Stimulated activated CD8-positive, alpha-beta memory T cell treated with anti-CD3 and anti-CD28 coated beads, Interleukin-4, amount 100 ng/mL, for 4 hours (primary cell): ENCODE results near the gene ROMO1.
"Not testable (repeated sequence)": the region's sequence is repeated elsewhere in the genome, so short reads cannot be mapped to it uniquely, and the experiment has no call there.

Experiments
- DNase-seq, 2 donors: peaks; one replicate each; pipeline ENCODE4 v3.0.0-alpha.2; 2020; ENCODE audit warnings: low read depth in 2 of 2, low spot score in 1 of 2

Gene ROMO1

DNA sequence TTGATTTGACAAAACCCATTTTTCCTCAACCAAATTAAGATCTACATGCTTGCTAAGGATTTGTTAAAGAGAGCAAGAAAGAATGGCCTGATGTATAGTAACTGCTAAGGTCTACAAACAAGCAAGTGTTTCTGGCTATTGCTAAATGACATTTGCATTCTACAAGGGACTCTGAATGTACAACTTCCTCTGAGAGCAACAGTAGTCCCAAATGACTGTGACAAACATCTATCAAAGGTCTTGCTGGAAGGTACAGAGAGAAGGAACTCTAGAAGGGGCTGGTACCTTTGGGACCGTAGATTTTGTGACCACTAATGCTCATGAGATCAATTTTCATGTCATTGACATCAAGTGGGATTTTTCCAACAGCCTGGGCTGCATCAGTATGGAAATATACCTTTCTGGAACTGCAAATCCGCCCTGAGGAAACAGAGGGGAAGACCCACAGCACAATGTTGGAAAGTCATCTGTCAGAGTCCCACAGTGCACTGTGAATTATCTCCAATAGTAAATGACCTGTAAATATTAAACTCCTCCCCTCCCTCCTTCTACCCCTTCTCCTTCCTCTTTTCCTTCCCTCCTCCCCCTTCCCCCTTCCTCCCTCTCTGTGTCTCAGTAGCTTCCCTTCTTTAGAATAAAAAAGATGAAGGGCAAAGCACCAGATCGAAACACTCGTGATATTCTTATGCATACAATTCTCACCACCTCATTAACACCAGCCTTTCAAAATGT is 18.6 kb upstream of the ROMO1 start:
- no peak for DNase-seq

DNA sequence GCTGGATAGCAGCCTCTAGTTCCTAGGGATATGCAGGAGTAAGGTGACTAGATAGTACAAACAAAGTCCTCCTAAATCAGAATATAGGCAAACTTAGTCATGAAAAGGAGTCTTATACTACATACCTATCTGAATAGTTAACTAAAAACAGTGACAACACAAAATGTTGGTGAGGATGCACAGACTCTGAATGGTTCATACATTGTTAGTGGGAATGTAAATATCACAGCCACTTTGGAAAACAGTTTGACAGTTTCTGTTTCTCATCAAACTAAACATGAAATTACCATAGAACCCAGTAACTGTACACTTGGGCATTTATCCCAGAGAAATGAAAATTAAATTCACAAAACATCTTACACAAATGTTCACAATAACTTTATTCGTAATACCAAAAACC is 17.2 kb upstream of the ROMO1 start:
- DNase-seq: no peak

DNA sequence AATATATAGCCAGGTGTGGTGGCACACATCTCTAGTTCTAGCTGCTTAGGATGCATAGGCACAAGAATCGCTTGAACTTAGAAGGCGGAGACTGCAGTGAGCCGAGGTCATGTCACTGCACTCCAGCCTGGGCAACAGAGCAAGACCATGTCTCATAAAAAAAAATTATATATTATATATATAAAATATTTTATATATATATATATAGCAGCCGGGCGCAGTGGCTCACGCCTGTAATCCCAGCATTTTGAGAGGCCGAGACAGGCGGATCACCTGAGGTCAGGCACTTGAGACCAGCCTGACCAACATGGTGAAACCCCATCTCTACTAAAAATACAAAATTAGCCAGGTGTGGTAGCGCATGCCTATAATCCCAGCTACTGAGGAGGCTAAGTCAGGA is 13.8 kb upstream of the ROMO1 start:
- DNase-seq: not testable (repeated sequence)

DNA sequence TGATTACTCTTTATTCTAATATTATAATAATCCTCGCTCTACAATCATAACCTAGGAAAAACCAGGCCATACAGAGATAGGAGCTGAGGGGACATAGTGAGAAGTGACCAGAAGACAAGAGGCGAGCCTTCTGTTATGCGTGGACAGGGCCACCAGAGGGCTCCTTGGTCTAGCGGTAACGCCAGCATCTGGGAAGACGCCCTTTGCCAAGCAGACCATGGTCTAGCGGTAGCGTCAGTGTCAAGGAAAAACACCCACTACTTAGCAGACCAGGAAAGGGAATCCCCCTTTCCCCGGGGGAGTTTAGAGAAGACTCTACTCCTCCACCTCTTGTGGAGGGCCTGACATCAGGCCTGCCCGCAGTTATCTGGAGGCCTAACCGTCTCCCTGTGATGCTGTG is 12.3 kb upstream of the ROMO1 start:
- not testable (repeated sequence) for DNase-seq

DNA sequence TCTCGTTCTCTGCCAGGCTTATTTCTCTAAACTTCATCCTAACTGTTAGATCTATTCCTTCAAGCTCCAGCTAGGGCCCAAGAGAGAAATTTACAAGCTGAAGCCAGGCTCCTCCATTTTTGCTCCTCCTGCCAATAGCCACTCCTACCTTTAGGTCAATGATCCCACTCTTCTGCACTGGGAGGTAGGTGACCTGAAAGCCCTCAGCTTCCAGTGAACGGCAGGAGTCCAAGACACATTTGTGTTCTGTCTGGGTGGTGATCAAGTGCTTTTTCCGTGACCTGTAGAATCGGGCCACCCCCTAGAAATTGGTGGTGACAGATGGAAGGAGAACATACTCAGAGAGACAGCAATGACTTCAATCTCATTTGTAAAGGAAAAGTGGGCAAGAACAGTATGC is 8.9 kb upstream of the ROMO1 start:
- no peak for DNase-seq

DNA sequence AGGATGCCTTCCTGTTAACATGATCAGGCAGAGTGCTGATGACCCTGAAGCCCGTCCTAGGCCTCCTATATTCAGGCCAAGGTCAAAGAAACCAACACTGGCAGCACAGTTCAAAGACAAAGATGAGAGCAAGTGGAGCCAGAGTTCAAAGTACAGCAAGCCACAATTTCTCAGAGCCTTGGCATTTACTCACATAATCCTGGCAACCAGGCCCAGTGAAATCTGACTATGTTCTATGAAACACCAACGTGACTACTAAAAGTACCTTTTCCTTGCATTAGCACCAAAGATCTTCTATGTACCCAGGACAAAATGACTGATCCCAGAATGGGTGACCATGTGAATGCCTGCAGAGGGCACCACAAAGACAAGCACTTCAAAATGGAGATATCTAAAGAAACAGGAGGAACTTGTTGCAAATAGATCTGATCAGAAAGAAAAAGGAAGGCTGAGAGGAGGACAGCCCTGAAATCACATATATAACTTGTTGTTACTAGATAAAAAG is 3.9 kb upstream of the ROMO1 start:
- no peak for DNase-seq

DNA sequence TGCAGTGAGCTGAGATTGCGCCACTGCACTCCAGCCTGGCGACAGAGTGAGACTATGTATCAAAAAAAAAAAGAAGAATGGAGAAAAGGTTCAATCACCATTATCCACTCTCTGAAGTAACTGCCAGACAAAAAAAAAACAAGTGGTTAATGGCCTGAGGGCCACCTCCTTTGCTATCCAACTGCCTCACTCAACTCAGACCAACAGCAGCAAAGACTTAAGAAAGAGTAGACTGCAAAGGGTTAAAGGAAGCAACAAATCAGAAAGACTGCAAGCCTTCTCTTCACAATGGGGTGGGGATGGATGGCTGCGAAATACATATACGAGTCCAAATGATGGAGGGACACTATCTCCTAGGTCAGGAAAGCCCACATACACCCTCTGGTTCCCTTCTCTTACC is 3.2 kb upstream of the ROMO1 start:
- DNase-seq: no peak

DNA sequence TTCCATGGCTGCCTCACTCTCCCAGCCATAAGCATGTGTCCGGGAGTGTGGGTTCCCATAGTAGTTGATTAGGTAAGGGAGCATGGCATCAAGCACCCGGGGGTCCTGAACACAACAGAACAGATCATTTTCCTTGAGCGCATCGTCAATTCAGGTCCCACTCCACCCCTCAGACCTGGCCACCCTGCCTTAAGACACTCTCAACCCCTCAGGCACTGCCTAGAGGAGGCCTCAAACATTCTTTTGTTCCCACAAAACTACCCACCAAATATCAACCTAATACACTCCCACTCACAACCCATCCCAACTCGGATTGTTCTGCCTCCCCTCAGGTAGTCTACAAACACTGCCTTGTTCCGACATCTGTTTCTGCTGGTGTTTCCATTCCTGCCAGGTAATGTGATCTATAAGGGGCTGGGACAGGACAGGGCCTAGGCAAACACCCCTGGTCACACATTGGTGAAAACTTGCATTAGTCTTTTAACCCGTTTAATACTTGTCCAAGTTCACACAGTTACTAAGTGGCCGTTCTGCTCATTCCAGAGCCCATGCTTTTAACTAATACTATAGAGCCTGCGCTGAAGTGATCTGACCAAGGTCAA is 1.4 kb upstream of the ROMO1 start:
- no peak for DNase-seq

DNA sequence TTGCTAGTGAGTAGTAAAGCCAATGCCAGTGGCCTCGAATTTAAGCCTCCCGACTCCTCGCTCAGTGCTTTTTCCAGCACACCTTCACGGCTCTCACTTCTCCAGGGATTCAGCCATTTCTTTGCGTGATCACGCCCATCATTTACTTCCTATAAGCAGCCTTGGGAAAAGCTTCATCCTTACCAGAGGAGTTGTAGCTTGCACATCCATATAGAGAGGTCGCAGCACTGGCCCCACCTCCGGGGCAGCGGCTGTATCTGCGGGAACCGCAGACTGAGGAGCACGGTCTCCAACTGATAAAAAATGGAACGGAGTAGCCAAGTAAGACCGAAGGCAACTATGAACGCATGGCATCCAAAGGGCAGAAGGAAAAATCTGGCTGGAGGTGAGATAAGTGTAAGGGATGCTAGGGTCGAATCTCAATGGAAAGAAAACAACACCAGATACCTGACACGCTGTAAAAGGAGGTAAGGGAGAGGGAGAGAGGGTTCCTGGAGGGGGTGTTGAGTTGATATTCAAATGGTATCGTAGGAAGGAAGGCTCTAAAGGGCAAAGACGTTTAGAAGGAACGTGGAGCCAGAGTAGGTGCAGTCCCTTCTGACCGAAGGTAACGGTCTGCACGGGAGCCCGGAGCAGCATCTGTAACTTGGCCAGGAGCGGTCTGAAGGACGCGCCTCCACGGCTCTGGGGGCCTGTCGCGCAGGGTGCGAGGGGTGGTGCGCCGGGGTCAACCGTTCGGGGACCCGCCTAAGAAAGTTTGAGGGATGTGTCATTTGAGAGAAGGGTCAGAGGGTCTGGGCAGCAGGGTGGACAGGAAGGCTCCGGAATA is 693 bp upstream of the ROMO1 start:
- no peak for DNase-seq

DNA sequence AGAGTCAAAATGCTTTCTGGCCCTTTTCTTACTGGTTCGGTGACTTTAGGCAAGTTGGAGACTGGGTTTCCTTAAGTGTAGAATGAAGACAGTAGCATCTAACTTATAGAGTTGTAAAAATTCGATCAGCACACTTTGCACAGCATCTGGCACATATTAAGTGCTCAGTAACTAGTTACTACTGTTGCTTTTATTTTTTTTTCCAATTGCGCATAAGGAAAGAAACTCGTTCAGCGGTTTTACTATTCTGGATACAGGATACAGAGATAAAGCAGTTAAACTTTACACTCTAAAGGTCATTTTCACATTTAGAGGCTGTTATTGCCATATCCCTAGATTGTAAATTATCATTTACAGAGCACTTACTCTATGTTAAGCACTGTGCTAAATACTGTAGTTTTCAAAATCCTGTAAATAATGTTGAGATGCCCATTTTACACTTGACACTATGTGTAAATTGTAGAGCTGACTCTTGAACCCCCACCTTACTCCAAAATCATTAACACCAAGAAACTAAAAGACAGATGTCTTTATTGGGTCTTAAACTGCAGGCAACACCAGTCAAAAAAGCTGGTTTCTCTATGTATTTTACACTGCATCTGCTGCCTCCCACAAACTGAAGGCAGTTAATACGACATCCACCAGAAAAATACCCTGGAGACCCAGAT is 886 bp downstream of the ROMO1 start:
- DNase-seq: no peak

DNA sequence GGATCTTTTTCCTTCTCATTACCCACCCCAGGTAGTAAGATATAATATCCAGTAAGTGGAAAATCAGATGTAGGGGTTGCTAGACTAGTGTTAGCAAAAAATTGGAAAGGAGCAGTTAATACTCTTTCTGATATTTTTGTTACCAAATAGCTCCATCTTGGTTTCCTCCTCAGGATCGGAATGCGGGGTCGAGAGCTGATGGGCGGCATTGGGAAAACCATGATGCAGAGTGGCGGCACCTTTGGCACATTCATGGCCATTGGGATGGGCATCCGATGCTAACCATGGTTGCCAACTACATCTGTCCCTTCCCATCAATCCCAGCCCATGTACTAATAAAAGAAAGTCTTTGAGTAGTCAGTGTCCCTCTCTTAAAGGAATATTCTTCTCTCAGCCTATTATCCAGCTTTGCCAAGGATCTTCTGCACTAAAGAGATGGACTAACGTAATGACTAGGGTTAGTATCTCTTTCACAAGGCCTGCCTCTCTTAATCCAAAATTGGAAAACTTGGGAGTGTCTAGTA is 1.5 kb downstream of the ROMO1 start:
- DNase-seq: no peak

DNA sequence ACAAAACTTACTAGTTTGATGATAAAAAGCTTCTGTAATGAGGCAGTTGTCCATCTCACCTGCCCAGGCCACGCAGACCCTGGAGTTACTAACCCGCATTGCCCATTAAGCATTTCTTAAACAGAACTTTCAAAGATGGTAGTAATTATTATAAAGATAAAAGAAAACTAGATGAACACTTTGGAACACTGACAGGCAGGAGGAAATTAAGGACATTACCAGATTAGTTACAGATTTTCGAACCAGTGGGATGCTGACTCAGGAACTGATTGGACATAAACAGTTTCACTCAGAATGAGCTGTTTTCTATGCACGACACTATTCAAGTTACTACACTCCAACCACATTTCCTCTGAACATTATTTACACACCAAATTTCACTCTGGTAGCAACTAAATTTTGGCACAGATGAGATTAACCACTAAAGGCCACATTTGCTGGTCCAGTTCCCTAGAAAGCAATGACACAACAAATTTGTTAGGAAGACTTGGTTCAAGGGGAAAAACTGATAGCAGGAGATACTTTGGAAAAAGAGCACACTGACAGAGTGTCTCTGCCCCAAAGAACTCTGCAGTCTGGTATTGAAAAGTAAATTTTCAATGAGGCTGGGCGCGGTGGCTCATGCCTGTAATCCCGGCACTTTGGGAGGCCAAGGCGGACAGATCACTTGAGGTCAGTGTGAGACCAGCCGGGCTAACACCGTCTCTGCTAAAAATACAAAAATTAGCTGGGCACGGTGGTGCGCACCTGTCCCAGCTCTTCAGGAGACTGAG is 3.0 kb downstream of the ROMO1 start:
- DNase-seq: no peak

DNA sequence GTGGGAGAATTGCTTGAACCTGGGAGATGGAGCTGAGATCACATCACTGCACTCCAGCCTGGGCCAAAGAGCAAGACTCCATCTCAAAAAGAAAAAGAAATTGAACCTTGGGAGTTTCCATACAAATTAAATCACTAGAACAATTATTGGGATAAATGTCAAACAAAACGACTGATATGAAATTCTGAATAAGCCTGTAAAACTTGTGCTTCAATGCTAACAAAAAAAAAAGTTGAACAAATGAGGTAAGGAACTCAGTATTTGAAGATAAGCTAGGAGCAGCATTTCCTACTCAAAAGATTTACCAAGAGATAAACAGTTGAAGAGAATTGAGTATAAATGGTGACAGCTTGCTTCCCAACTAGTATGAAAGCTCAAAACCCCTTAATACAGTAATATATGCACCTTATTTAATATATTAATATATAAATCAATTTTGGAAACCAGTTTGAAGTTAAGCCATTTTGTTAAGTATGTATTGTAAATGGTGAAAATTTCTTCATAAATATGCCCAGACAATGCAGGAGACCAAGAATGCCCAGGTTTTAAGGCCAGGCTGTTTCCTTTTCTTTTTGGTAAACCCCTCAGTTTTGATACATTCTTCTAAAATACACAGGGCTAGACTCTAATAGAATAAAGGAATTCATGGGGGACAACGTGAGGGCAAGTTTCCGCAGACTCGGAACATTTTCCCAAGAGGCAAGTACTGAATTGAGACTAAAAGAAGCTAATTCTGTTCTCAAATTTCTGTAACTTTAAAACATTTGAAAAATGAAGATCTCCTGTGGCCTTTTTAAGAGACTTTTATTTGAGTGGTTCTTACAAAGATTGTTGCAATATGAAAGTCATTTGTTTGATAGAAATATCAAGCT is 3.9 kb downstream of the ROMO1 start:
- no peak for DNase-seq

DNA sequence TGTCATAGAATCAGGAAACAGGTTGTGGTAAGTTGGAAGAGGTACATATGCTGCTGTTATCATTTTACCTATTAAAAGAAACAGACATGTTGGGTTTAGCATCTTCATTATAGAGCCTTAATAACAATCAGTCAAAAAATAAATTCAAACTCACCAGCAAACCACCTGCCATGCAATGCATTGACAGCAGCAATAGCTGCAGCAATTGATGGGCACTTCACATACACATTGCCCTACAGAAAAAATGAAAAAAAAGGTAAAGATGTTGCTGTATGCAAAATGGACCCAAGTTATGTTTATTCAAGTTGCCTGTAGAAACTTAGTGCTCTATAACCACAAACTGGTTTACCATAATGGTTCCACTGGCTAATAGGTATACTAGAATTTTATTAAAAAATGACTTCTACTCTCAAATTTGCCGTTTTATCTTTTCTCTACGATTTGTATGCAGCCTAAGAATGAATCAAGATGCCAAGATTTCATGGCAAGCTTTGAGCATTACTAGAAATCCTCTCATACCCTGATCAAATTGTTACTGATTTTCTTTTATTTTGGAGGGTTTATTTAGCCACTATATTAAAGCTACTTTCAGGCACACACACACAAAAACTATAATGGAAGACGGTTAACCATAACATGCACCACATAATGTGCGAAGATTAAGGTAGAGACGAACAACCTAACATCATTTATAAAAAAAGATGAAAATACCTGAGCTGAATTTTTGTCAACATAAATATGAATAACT is 5.5 kb downstream of the ROMO1 start:
- DNase-seq: no peak

DNA sequence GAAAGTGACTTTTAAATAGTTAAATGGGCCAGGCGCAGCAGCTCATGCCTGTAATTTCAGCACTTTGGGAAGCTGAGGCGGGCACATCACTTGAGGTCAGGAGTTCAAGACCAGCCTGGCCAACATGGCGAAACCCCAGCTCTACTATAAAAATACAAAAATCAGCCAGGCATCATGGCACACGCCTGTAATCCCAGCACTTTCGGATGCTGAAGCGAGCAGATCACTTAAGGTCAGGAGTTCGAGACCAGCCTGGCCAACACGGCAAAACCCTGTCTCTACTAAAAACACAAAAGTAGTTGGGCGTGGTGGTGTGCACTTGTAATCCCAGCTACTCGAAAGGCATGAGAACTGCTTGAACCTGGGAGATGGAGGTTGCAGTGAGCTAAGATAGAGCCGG is 6.7 kb downstream of the ROMO1 start:
- not testable (repeated sequence) for DNase-seq

DNA sequence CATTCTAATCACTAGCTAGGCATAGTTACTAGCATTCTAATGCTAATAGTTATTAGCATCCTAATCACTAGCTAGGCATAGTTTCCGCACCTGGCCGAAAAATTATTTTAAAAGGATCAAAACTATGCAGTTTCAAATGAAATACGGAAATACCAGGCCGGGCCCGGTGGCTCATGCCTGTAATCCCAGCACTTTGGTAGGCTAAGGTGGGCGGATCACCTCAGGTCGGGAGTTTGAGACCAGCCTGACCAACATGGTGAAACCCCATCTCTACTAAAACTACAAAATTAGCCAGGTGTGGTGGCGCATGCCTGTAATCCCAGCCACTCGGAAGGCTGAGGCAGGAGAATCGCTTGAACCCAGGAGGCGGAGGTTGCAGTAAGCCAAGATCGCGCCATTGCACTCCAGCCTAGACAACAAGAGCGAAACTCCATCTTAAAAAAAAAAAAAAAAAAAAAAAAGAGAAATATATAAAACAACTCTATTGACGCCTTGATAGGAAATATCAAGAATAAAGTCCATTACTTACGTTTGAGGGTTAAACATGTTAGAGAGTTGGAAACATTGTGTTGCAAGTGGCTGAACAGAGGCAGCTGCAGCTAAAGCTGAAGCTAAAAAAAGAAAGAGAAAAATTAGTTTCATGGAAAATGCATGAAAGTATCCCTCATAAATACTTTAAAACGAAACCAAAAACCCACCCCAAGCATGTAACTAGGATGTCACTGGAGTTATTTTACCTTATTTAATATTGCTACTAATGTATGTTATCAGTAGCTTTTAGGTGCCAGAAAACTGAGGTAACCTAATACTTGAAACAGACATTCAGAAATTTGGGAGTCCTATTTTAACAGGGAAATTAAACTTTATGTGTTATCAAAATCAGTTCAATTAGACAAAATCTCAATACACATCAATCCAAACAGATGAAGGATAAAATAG is 7.7 kb downstream of the ROMO1 start:
- not testable (repeated sequence) for DNase-seq

DNA sequence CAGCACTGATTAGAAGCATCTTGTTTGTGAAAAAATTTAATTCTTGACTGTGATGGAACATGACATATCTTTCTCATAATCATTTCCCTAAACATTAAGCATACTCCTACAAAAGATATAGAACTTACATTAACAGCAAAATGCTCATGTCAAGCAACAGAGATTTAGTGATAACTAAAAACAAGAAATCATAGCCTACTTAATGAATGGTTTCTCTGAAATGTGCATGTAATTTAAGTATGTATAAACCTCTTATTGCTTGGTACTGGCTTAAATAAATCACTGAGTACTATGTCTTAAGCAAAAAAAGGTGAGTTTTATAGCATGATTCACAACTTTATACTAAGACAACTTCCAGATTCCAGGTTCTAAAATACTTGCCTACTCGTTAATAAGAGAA is 9.3 kb downstream of the ROMO1 start:
- DNase-seq: no peak

DNA sequence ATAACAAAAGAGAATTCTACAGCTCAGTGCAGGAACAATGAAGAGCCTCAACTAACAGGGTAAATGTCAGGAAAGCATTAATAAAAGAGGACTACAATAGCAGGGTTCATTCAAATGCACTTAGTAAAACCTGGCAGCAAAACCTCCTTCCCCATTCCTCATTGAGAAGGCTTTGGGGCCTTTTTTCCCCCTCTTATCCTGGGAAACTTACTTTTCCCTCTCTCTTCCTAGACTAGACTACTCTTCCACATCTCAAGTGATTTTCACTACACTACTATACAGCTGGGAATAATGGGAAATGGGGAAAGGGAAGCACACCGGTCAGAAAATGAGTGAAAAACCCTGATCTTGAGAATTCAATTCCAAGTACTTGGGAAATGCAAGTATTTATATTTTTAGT is 10.1 kb downstream of the ROMO1 start:
- DNase-seq: no peak
